CD4-positive, alpha-beta T cell treated with Interleukin-21 for 1 hour (primary cell): ENCODE measurements around the gene SGCD.

Experiments used
- DNase-seq: peaks from one replicate; pipeline ENCODE4 v3.0.0-alpha.2; 2020

The SGCD gene

GRCh38 chr5:156326718-156327259 lies at the start of gene SGCD:
Gene SGCD (plus strand): TSS chr5:156327164.
- DNase-seq: no peak

GRCh38 chr5:156277290-156277689 lies 49.7 kb upstream of the SGCD start:
- DNase-seq: no peak

GRCh38 chr5:156295431-156295830 lies 31.5 kb upstream of the SGCD start:
- no peak for DNase-seq

- no peak for DNase-seq
Observed at GRCh38 chr5:156310115-156310514, 16.8 kb upstream of the SGCD start.

GRCh38 chr5:156312897-156313694 lies 13.9 kb upstream of the SGCD start:
- DNase-seq: no peak

- no peak for DNase-seq
Observed at GRCh38 chr5:156314416-156314815, 12.5 kb upstream of the SGCD start.

GRCh38 chr5:156322666-156323065 lies 4.3 kb upstream of the SGCD start:
- DNase-seq: no peak

GRCh38 chr5:156327296-156327695 lies 332 bp downstream of the SGCD start:
- DNase-seq: no peak

- no peak for DNase-seq
Observed at GRCh38 chr5:156328161-156328560, 1.2 kb downstream of the SGCD start.

- no peak for DNase-seq
Observed at GRCh38 chr5:156328766-156329165, 1.8 kb downstream of the SGCD start.

GRCh38 chr5:156329171-156329611 lies 2.2 kb downstream of the SGCD start:
- DNase-seq: no peak

- no peak for DNase-seq
Observed at GRCh38 chr5:156330141-156330870, 3.3 kb downstream of the SGCD start.

GRCh38 chr5:156331181-156331580 lies 4.2 kb downstream of the SGCD start:
- no peak for DNase-seq

GRCh38 chr5:156331845-156332244 lies 4.9 kb downstream of the SGCD start:
- no peak for DNase-seq

GRCh38 chr5:156332245-156332644 lies 5.3 kb downstream of the SGCD start:
- DNase-seq: no peak

- DNase-seq: no peak
Observed at GRCh38 chr5:156339139-156339841, 12.3 kb downstream of the SGCD start.

GRCh38 chr5:156340893-156341292 lies 13.9 kb downstream of the SGCD start:
- no peak for DNase-seq

GRCh38 chr5:156350256-156350655 lies 23.3 kb downstream of the SGCD start:
- no peak for DNase-seq

GRCh38 chr5:156351423-156351822 lies 24.5 kb downstream of the SGCD start:
- DNase-seq: no peak

- DNase-seq: no peak
Observed at GRCh38 chr5:156354571-156354970, 27.6 kb downstream of the SGCD start.

- no peak for DNase-seq
Observed at GRCh38 chr5:156356238-156356637, 29.3 kb downstream of the SGCD start.

GRCh38 chr5:156359476-156359875 lies 32.5 kb downstream of the SGCD start:
- DNase-seq: no peak

- DNase-seq: no peak
Observed at GRCh38 chr5:156361436-156362109, 34.6 kb downstream of the SGCD start.
